Activated CD4-positive, alpha-beta memory T cell treated with anti-CD3 and anti-CD28 coated beads, Interleukin-2, amount 10 ng/mL, durations not matched to agents 7 days and 5 days (primary cell): ENCODE measurements around the gene TIGD3. TPM values are rescaled to one million over a fixed set of nuclear protein-coding genes. Genes with fewer than 3 reads are reported as not detected.

ENCODE experiments used
- CTCF ChIA-PET: fragments of 350-600 bp; sonication (Branson Sonifier 250); formaldehyde crosslinking; loops from one replicate; lab custom pipeline; 2021; ENCODE audit warnings: antibody characterized with exemption, inconsistent platforms; lab: Charles Lee
- POLR2A ChIA-PET: fragments of 350-600 bp; sonication (Branson Sonifier 250); formaldehyde crosslinking; loops from one replicate; lab custom pipeline; 2021; ENCODE audit warnings: antibody characterized with exemption; lab: Charles Lee
- DNase-seq: peaks from one replicate; pipeline ENCODE4 v3.0.0-alpha.2; 2020
- H3K27ac Mint-ChIP-seq: one replicate; pipeline ENCODE4 v1.8.0; 2021; ENCODE audit warnings: mild to moderate bottlenecking, mixed read lengths
- H3K27me3 Mint-ChIP-seq: one replicate; pipeline ENCODE4 v1.8.0; 2021; ENCODE audit warnings: mixed read lengths
- H3K36me3 Mint-ChIP-seq: one replicate; pipeline ENCODE4 v1.8.0; 2021; ENCODE audit warnings: low read depth, mixed read lengths
- H3K4me1 Mint-ChIP-seq: one replicate; pipeline ENCODE4 v1.8.0; 2021; ENCODE audit warnings: mixed read lengths
- H3K4me3 Mint-ChIP-seq: one replicate; pipeline ENCODE4 v1.8.0; 2021; ENCODE audit warnings: mild to moderate bottlenecking, mixed read lengths
- H3K9me3 Mint-ChIP-seq: one replicate; pipeline ENCODE4 v1.8.0; 2021; ENCODE audit warnings: mixed read lengths
- total RNA-seq, 2 experiments: library from RNA; stranded (reverse); gene quantifications; one replicate each; pipeline ENCODE4 v1.2.3, GENCODE V29; 2021

TIGD3 gene
- total RNA-seq, 2 experiments from 2014 or later: 0.58 to 0.88 TPM

GRCh38 chr11:65394125-65394536 lies 39.6 kb downstream of the TIGD3 start:
- Mint-ChIP-seq H3K9me3 (no peaks in the 10 kb centered on the region), H3K4me3 (no peak overlapping the region), H3K27me3 (no peaks in the 10 kb centered on the region), H3K27ac (no peak overlapping the region), H3K36me3 (peaks cover 42% of the 10 kb centered on the region), H3K4me1 (peaks cover 28% of the 10 kb centered on the region)
- ChIA-PET POLR2A (interaction anchor here (16.8 to 21.7 kb wide), 2 partner anchors 28 to 108 kb away, joined by 443 to 501 read pairs; partner anchors contain the start of genes MALAT1 and NEAT1), CTCF (no interaction called here)
- no peak for DNase-seq

DNA sequence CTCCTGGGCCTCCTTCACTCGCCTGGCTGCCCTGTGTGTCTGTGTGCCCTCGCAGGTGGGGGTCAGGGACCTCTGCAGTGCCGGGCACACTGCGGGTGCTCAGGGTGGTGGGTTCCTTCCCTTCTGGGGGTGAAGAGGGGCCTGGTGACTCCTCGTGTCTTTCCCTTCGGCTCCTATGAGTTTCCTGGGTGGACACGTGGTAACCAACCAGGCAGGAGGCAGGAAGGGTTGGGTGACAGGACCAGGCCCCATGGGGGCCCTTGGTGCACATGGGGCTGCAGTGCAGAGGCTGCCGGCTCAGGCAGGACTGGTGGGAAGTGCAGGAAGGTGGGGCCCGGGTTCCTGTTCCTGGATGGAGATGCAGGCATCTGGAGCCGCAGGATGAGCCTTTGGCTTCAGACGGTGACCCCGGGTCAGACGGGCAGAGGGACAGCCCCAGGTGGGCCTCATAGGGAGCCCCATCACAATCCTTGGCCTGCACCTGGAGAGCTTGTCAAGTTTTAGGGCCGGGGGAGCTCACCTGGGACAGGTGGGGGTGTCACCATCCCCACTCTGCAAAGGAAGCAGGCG lies 41.5 kb downstream of the TIGD3 start:
- ChIA-PET CTCF (no interaction called here), POLR2A (interaction anchor here (1.0 to 21.7 kb wide), 2 partner anchors 27 to 106 kb away, joined by 3 to 501 read pairs; partner anchors contain the start of gene NEAT1)
- no peak for DNase-seq
- Mint-ChIP-seq H3K9me3 (no peaks in the 10 kb centered on the region), H3K27ac (no peak overlapping the region), H3K4me1 (peaks cover 10% of the 10 kb centered on the region), H3K4me3 (no peak overlapping the region), H3K27me3 (no peaks in the 10 kb centered on the region), H3K36me3 (peaks cover 49% of the 10 kb centered on the region)

DNA sequence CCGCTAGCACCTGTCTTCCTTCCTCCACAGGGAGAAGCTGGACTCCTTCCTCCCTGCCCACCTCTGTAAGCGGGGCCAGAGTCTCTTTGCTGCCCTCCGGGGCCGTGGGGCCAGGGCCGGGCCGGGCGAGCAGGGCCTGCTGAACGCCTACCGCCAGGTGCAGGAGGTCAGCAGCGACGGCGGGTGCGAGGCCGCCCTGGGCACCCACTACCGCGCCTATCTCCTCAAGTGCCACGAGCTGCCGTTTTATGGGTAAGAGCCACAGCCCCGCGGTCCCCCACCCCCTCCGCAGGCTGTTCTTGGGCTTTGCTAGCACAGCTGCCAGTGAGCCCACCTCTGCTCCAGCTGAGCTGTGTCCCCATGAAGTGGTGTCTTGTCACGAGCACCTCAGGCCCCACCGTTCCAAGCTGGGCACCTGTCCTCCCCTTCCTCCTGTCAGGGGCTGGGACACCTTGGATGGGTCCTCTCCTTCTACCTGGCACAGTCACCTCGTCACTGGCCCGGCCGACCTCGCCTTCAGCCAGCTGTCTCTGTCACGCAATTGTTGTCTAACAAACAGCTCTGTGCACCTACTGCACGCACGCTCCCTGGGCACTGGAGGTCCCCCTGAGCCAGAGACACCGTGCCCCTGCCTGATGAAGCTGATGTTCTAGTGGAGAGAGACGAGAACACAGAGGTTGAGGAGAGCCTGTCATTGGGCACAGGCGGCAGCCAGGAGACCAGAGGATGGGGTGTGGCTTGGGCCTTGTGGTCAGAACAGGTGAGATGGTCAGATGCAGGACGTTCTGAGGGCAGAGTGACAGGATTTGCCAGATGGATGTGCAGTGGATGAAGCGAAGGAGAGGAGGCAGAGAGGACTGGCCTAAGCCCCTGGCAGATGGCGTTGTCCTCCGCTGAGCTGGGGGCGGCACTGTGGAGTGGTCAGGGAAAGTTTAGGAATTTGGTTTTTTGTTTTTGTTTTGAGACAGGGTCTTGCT lies 42.5 kb downstream of the TIGD3 start:
- no peak overlapping the region for H3K4me3 Mint-ChIP-seq
- CTCF ChIA-PET: interaction anchor here (0.9 to 1.1 kb wide), 2 partner anchors 9 to 68 kb away, joined by 3 to 4 read pairs; no protein-coding TSS in a partner anchor
- H3K36me3 Mint-ChIP-seq: peaks cover 50% of the 10 kb centered on the region
- peaks cover 6% of the 10 kb centered on the region for H3K4me1 Mint-ChIP-seq
- POLR2A ChIA-PET: interaction anchor here (0.9 to 21.7 kb wide), 4 partner anchors 9 to 105 kb away, joined by 3 to 501 read pairs (median 3); partner anchors contain the start of gene NEAT1
- peak overlapping the region; percentile 51 for H3K27ac Mint-ChIP-seq
- H3K27me3 Mint-ChIP-seq: no peaks in the 10 kb centered on the region
- DNase-seq: no peak
- no peaks in the 10 kb centered on the region for H3K9me3 Mint-ChIP-seq

DNA sequence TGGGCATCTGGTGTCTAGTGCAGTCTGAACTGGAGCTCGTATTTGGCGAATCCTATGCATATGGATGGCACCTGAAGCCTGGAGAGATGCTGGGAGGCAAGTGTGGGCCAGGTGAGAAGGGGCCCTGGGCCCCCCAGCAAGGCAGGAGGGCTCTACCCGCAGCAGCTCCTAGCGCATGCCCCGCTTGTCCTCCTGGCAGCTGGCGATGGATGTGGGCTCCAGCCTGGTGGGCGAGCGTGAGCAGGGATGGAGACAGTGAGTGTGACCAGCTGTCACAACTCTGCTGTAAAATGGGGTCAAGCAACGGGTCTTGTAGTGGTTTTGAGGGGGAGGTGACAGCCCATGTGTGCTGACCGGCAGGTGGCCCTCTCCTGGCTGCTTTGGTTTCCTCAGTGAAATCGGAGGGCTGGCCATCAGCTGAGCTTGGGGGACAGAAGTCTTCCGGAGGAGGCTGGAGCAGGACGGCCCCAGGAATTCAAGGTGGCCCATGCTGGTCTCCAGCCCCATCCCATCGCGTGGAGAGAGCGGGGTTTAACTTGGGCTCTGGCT lies 43.9 kb downstream of the TIGD3 start:
- Mint-ChIP-seq H3K36me3 (peaks cover 46% of the 10 kb centered on the region), H3K27ac (no peak overlapping the region), H3K27me3 (no peaks in the 10 kb centered on the region), H3K9me3 (no peaks in the 10 kb centered on the region), H3K4me1 (peaks cover 3% of the 10 kb centered on the region), H3K4me3 (no peak overlapping the region)
- ChIA-PET CTCF (interaction anchor here (0.7 to 0.9 kb wide), 2 partner anchors 11 to 142 kb away, joined by 4 read pairs; no protein-coding TSS in a partner anchor), POLR2A (interaction anchor here (0.9 to 21.7 kb wide), 2 partner anchors 11 to 24 kb away, joined by 3 to 501 read pairs; partner anchors contain the start of gene NEAT1)
- no peak for DNase-seq

DNA sequence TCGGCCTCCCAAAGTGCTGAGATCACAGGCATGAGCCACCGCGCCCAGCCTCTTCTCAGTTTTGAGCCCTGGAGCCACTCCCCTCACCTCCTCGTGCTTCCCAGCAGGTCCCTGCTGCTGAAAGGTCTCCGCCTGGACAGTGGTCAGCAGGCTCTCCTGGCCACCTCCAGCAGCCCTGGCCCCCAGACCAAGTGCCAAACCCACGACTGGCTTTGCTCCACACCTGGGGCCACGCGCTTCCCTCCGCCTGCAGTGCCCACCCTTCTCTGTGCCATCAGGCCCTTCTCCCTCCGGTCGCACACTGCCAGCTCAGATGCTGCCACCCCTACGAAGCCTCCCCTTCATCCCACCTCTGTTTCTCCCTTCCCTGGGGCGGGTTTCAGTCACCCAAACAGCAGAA lies 44.7 kb downstream of the TIGD3 start:
- peaks cover 50% of the 10 kb centered on the region for H3K36me3 Mint-ChIP-seq
- no peaks in the 10 kb centered on the region for H3K9me3 Mint-ChIP-seq
- ChIA-PET POLR2A (interaction anchor here (1.1 to 21.7 kb wide), 2 partner anchors 23 to 101 kb away, joined by 3 to 501 read pairs; partner anchors contain the start of gene NEAT1), CTCF (no interaction called here)
- no peak overlapping the region for H3K27ac Mint-ChIP-seq
- no peak overlapping the region for H3K4me3 Mint-ChIP-seq
- DNase-seq: no peak
- no peaks in the 10 kb centered on the region for H3K27me3 Mint-ChIP-seq
- H3K4me1 Mint-ChIP-seq: peaks cover 5% of the 10 kb centered on the region

DNA sequence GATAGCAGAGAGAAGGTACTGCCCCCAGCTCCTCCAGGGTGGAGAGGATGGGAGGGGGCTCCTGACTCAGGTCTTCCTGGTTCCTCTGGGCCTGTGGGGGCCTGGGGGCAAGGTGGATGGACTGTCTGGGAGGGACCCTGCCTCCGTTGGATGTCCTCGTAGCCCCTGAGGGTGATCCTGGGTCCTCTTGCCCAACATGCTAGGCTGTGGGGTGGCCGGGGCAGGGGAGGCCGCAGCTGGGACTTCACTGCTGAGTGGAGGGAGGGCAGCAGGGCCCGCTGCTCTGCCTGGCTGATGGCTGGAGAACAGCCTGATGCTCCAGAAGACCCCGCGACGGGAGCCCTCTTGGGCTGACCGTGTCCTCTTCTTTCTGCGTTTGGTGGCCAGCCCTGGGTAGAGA lies 45.3 kb downstream of the TIGD3 start:
- no peak for DNase-seq
- POLR2A ChIA-PET: interaction anchor here (1.1 to 1.6 kb wide), 4 partner anchors 13 to 100 kb away, joined by 3 to 5 read pairs (median 3); no protein-coding TSS in a partner anchor
- Mint-ChIP-seq H3K27ac (no peak overlapping the region), H3K9me3 (no peaks in the 10 kb centered on the region), H3K27me3 (no peaks in the 10 kb centered on the region), H3K36me3 (peaks cover 54% of the 10 kb centered on the region), H3K4me3 (no peak overlapping the region), H3K4me1 (peaks cover 5% of the 10 kb centered on the region)
- CTCF ChIA-PET: no interaction called here

DNA sequence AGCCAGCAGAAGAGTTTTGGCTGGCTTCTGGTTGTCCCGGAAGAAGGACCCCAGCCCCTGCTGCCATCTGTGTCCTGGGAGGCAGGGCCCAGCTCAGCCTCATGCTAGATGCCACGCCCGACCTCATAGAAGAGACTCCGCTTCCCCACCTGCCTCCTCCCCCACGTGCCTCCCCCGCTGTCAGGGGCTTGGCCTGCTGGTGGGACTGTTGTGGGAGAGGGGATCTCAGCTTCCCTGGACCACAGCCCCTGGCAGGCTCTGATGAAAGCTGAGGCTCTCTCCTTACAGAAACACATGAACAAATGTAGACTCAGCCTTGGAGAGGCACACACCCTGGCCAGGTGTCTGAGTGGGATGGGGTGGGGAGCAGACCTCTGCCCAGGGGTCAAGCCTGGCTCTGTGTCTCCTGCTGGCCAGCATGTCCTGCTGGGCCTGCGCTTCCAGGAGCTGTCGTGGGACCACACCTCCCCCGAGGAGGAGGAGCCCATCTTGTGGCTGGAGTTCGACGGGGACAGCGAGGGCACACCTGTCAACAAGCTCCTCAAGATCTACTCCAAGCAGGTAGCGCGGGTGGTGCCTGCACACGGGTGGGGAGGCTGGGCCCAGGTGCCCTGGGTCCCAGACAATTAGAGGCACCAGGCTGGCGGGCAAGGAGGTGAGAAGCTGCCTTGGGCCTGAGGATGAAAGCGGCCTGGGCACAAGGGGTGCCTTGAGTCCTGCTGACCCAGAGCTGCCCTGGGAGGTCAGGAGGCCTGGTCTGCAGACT lies 45.9 kb downstream of the TIGD3 start:
- ChIA-PET POLR2A (interaction anchor here (1.1 to 1.6 kb wide), 5 partner anchors 13 to 99 kb away, joined by 3 to 5 read pairs (median 3); no protein-coding TSS in a partner anchor), CTCF (interaction anchor here (0.6 kb wide), 1 partner anchor 283 kb away, joined by 3 read pairs; the partner anchor contains the start of gene ZNHIT2)
- Mint-ChIP-seq H3K36me3 (peaks cover 54% of the 10 kb centered on the region), H3K4me3 (no peak overlapping the region), H3K27me3 (no peaks in the 10 kb centered on the region), H3K4me1 (peaks cover 5% of the 10 kb centered on the region), H3K9me3 (no peaks in the 10 kb centered on the region), H3K27ac (no peak overlapping the region)
- no peak for DNase-seq

DNA sequence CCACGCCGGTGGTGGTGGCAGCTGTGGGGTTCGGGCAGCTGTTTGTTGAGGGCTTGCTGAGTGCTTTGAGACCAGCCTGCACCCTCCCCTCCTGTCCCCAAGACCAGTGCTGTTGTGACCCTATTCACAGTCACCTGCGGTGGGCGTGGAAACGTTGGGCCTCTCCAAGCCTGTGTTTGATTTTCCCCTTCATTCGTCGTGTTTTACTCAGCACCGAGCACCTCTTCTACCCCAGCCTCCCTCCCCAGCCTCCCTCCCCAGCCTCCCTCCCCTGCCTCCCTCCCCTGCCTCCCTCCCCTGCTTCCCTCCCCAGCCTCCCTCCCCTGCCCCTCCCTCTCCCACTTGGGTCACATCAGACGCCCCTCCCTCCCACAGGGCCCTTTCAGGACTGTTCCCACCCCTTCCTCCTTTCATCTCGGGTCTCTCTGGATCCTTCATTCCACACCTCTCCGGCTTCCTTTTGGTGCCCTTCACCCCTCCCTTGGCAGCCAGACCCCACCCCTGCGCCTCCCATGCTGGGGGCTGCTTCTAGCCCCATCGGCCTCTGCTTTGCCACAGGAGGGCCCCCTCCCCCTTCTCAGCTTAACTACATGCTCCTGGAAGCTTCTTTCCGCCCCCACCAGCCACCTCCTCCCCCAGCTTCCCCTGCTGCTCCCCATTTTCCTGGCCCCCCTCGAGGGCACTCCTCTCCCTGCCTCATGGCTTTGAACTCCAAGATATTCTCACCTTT lies 46.7 kb downstream of the TIGD3 start:
- Mint-ChIP-seq H3K36me3 (peaks cover 49% of the 10 kb centered on the region), H3K4me3 (no peak overlapping the region), H3K27ac (no peak overlapping the region), H3K4me1 (peaks cover 5% of the 10 kb centered on the region), H3K9me3 (no peaks in the 10 kb centered on the region), H3K27me3 (no peaks in the 10 kb centered on the region)
- POLR2A ChIA-PET: interaction anchor here (1.2 to 1.6 kb wide), 4 partner anchors 14 to 96 kb away, joined by 3 to 5 read pairs (median 3); no protein-coding TSS in a partner anchor
- CTCF ChIA-PET: interaction anchor here (0.7 kb wide), 1 partner anchor 15 kb away, joined by 3 read pairs; no protein-coding TSS in a partner anchor
- DNase-seq: no peak

GRCh38 chr11:65401803-65402248 lies 47.3 kb downstream of the TIGD3 start:
- ChIA-PET CTCF (interaction anchor here (0.5 to 0.7 kb wide), 2 partner anchors 14 to 106 kb away, joined by 3 read pairs; no protein-coding TSS in a partner anchor), POLR2A (no interaction called here)
- Mint-ChIP-seq H3K9me3 (no peaks in the 10 kb centered on the region), H3K27me3 (no peaks in the 10 kb centered on the region), H3K4me3 (no peak overlapping the region), H3K27ac (no peak overlapping the region), H3K4me1 (peaks cover 5% of the 10 kb centered on the region), H3K36me3 (peaks cover 49% of the 10 kb centered on the region)
- no peak for DNase-seq

GRCh38 chr11:65402790-65403189 lies 48.2 kb downstream of the TIGD3 start:
- Mint-ChIP-seq H3K9me3 (no peaks in the 10 kb centered on the region), H3K27me3 (no peaks in the 10 kb centered on the region), H3K4me1 (peaks cover 2% of the 10 kb centered on the region), H3K36me3 (peaks cover 43% of the 10 kb centered on the region), H3K27ac (no peak overlapping the region), H3K4me3 (no peak overlapping the region)
- no peak for DNase-seq
- POLR2A ChIA-PET: no interaction called here
- CTCF ChIA-PET: interaction anchor here (0.5 to 1.1 kb wide), 2 partner anchors 13 to 66 kb away, joined by 3 read pairs; no protein-coding TSS in a partner anchor

DNA sequence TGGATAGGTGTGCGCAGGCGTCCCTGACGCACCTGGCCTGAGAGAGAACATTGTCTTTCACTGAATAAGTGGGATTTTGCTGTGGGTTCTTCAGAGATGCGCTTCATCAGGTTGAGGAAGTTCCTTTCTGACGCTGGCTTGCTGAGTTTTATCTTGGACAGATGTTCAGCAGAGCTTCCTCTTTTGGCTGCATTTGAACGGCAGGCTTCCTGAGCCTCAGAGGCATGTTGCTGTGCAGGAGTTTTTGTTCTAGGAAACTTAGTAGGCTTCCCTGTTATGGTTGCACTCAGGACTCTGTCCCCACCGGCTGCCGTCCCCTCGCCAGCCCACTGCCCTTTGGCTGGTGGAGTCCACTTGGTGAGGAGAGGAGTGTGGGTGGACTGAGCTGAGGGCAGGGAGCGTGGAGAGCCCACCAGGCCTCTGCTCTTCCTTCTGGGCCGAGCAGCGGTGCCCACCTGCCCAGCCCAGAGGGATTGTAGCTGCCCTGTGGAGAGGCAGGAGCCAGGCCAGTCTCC lies 49.1 kb downstream of the TIGD3 start:
- H3K27me3 Mint-ChIP-seq: no peaks in the 10 kb centered on the region
- no peak overlapping the region for H3K27ac Mint-ChIP-seq
- ChIA-PET POLR2A (interaction anchor here (1.7 to 2.7 kb wide), 2 partner anchors 11 to 14 kb away, joined by 4 to 10 read pairs; no protein-coding TSS in a partner anchor), CTCF (no interaction called here)
- no peak for DNase-seq
- no peaks in the 10 kb centered on the region for H3K9me3 Mint-ChIP-seq
- H3K4me3 Mint-ChIP-seq: no peak overlapping the region
- H3K4me1 Mint-ChIP-seq: peaks cover 2% of the 10 kb centered on the region
- peaks cover 40% of the 10 kb centered on the region for H3K36me3 Mint-ChIP-seq
